Muscle layer of colon (tissue), 2 donors: Measurements from ENCODE around the gene HRNR.

Experiments
- H3K27ac ChIP-seq: one replicate; pipeline ENCODE4 v1.7.0; 2013; ENCODE audit warnings: low read depth, mild to moderate bottlenecking, low read length, moderate library complexity
- H3K27me3 ChIP-seq, 2 donors: one replicate each; pipeline ENCODE4 v1.7.0; 2013; ENCODE audit warnings: low read length in 2 of 2, mild to moderate bottlenecking in 2 of 2; ENCODE audit not compliant: insufficient read depth in 2 of 2, control insufficient read depth in 1 of 2
- H3K36me3 ChIP-seq: one replicate; pipeline ENCODE4 v1.7.0; 2013; ENCODE audit warnings: mild to moderate bottlenecking, low read length; ENCODE audit not compliant: insufficient read depth
- H3K4me1 ChIP-seq: one replicate; pipeline ENCODE4 v1.7.0; 2013; ENCODE audit warnings: mild to moderate bottlenecking, low read length; ENCODE audit not compliant: insufficient read depth
- H3K4me3 ChIP-seq, 2 donors: one replicate each; pipeline ENCODE4 v1.7.0; 2013; ENCODE audit warnings: low read length in 2 of 2, low read depth in 1 of 2, mild to moderate bottlenecking in 1 of 2, moderate library complexity in 1 of 2
- H3K9ac ChIP-seq: one replicate; pipeline ENCODE4 v1.7.0; 2013; ENCODE audit warnings: low read length
- H3K9me3 ChIP-seq: one replicate; pipeline ENCODE4 v1.7.0; 2013; ENCODE audit warnings: mild to moderate bottlenecking, low read length
- donor health status: abdominal sarcoma.
- donor health status: Adenocarcinoma of cecum.

HRNR gene

DNA sequence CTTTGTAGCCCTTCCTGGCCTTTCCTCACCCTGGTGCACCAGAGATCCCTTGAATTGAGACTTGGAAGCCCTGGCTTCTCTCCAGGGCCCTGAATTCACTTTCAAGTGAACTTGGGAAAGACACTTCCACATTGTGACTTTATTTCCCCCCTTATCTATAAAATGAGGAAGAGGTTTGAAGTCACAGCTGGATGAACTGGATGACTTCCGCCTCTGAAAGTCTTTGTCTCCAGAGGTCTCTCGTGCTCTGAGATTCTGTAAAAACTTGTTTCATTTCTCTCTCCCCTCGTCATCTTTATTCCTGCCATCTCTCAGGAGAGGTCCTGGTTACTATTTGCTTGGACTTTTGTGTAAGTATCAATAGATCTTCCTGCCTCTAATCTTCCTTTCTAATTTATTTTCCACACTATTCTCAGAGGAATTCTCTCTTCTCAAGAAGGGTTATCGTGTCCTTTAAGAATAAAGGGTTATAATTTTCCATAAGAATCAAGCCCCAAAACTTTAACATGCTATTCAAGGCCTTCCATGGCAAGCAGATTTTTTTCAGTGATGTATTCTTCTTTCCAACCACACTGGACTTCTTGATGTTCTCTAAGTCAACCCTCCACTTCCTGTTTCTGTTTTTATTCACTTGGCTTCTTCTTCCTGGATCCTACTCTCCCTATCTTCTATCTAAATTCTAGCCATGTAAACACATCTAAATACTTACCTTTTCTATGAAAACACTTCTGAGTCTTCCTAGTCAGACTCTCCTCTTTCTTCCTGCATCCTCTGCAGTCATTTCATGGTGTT, 58.5 kb downstream of the HRNR start:
- H3K36me3 ChIP-seq: no peaks in the 10 kb centered on the region
- H3K9me3 ChIP-seq: no peaks in the 10 kb centered on the region
- H3K4me3 ChIP-seq: no peak overlapping the region
- no peak overlapping the region for H3K27ac ChIP-seq
- no peak overlapping the region for H3K9ac ChIP-seq
- no peaks in the 10 kb centered on the region for H3K27me3 ChIP-seq
- H3K4me1 ChIP-seq: peaks cover 26% of the 10 kb centered on the region

DNA sequence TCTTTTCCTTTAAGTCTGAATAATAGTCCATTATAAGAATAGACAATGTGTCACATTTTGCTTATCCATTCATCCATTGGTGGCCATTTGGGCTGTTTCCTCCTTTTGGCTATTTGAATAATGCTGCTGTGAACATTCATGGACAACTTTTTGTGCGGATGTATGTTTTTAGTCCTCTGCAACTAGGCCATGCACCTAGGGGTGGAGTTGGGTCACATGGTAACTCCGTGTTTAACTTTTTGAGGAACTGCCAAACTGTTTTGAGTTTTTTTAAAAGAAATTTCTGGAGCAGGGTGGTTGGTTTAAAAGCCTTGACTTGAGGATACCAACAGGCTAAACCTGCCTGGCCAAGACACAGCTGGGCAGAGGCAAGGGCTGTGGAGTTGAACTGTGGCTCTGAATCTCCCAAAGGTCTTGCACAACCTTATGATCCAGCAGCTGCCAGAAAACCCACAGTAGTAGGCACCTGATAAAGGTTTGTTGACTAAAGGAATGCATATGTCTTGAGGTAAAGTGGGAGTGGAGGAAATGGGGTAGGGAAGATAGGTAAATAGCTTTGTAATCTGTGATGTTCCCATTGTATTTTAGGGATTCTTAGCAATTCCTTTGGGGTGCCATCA, 59.4 kb downstream of the HRNR start:
- Histone ChIP-seq H3K9me3 (no peaks in the 10 kb centered on the region), H3K27me3 (no peaks in the 10 kb centered on the region), H3K4me3 (no peak overlapping the region), H3K27ac (no peak overlapping the region), H3K4me1 (peaks cover 18% of the 10 kb centered on the region), H3K9ac (no peak overlapping the region), H3K36me3 (no peaks in the 10 kb centered on the region)

DNA sequence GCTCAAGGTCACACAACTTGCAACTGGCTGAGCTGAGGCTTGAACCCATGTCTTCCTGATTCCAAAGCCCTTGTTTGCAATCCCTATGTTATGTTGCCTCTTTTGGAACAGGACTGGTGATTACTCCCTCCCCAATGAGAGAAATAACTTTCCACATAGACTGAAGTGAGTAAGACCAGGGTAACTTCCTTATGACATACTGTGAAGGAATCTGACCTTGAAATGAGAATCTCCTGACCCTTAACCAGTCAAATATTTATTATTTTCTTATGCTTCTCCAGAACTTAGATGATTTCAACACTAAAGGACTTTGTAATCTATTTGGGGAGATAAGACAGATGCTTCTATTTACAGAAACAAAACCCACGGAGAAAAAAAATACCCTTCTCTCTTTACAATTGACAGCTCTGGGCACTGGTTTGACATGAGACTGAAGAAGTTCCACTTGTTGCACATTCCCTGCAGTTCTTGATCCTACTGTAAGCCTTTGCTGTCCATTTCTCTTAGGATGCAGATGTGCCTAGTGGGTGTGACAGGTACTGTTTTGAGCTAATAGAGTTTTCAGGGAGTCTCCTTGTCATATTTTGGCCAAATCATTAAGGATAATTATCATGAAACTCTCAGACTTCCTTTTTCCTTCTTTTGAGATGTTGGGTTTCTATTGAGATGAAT, 61.1 kb downstream of the HRNR start:
- H3K27ac ChIP-seq: no peak overlapping the region
- H3K4me3 ChIP-seq: no peak overlapping the region
- H3K9me3 ChIP-seq: no peaks in the 10 kb centered on the region
- no peak overlapping the region for H3K9ac ChIP-seq
- H3K27me3 ChIP-seq: no peaks in the 10 kb centered on the region
- H3K36me3 ChIP-seq: no peaks in the 10 kb centered on the region
- peaks cover 1% of the 10 kb centered on the region for H3K4me1 ChIP-seq
